Testis (tissue), 3 donors: ENCODE data around the gene KLHL2. TPM values are rescaled to one million over a fixed set of nuclear protein-coding genes. Genes with fewer than 3 reads are reported as not detected.
"Not testable (repeated sequence)": the region's sequence is repeated elsewhere in the genome, so short reads cannot be mapped to it uniquely, and the experiment has no call there.

Experiments
- DNase-seq: peaks from one replicate; pipeline ENCODE4 v3.0.0-alpha.2; 2019
- H3K27ac ChIP-seq, 2 donors: fragments of 200-600 bp; sonication (generic); one replicate each; pipeline ENCODE4 v1.5.1; 2019
- H3K27me3 ChIP-seq: fragments of 200-600 bp; sonication (generic); one replicate; pipeline ENCODE4 v1.5.1; 2019
- H3K36me3 ChIP-seq: fragments of 200-600 bp; sonication (generic); one replicate; pipeline ENCODE4 v1.5.1; 2017; ENCODE audit warnings: low read depth; ENCODE audit errors: missing control alignments
- H3K4me1 ChIP-seq: fragments of 200-600 bp; sonication (generic); one replicate; pipeline ENCODE4 v1.5.1; 2019
- H3K4me3 ChIP-seq, 2 donors: fragments of 200-600 bp; sonication (generic); one replicate each; pipeline ENCODE4 v1.5.1; 2017 to 2019
- H3K9me3 ChIP-seq: fragments of 200-600 bp; sonication (generic); one replicate; pipeline ENCODE4 v1.5.1; 2017
- CTCF ChIP-seq, 3 experiments: fragments of 450-650 bp in 2 of 3; fragments of 200-600 bp in 1 of 3; sonication (generic) in 1 of 3; IDR thresholded peaks; one replicate each; pipeline ENCODE4 v1.5.1; 2016 to 2019; ENCODE audit warnings: antibody characterized with exemption in 3 of 3, mild to moderate bottlenecking in 2 of 3, moderate library complexity in 1 of 3
- POLR2A ChIP-seq: fragments of 450-650 bp; IDR thresholded peaks from one replicate; pipeline ENCODE4 v1.6.1; 2017; ENCODE audit warnings: antibody characterized with exemption, mild to moderate bottlenecking, moderate library complexity
- WGBS, 2 donors: methylation state at CpG; one replicate each; pipeline ENCODE4 v1.1.5; 2018; 5-methylcytosine and 5-hydroxymethylcytosine counted together
- intact Hi-C: fragments of 100-400 bp; cut with DNase I; formaldehyde crosslinking; loops from one replicate; pipeline ENCODE4 v1.15.1; 2023; ENCODE audit warnings: low total_unique reads
- polyA plus RNA-seq: library from polyadenylated mRNA; stranded (reverse); fragments of 350-450 nt; fragmentation: Illumina TruSeq; extraction: RNeasy Lipid Tissue Mini Kit (QIAGEN cat#74804); gene quantifications from one replicate; pipeline ENCODE4 v1.2.3, GENCODE V29; 2014; ENCODE audit warnings: low read depth, low replicate concordance; ENCODE audit not compliant: insufficient read depth
- total RNA-seq, 2 donors: library from RNA; depleted of rRNA; stranded (reverse); fragments of >200 nt; gene quantifications; one replicate each; pipeline ENCODE4 v1.2.3, GENCODE V29; 2016

Gene KLHL2
- total and polyA plus RNA-seq, 3 donors from 2014 or later: 14.7 to 26.7 (median 20.9) TPM

GRCh38 chr4:165284697-165285096 lies 77.3 kb downstream of the KLHL2 start:
- 91 to 99% methylated on average over 3 of the region's 3 CpGs for WGBS, 2 donors
- H3K27me3 ChIP-seq, DNase-seq, H3K4me1 ChIP-seq, intact Hi-C loops, H3K4me3 ChIP-seq, H3K36me3 ChIP-seq, H3K9me3 ChIP-seq, H3K27ac ChIP-seq: not testable (repeated sequence)

- WGBS, 2 donors: 77 to 90% methylated on average over 4 of the region's 4 CpGs
Measured at GRCh38 chr4:165286619-165287340, 79.4 kb downstream of the KLHL2 start.

GRCh38 chr4:165288226-165288625 lies 80.9 kb downstream of the KLHL2 start:
- Histone ChIP-seq H3K4me1 (no peaks in the 10 kb centered on the region), H3K4me3 (no peak overlapping the region), H3K27me3 (no peaks in the 10 kb centered on the region), H3K36me3 (no peaks in the 10 kb centered on the region), H3K9me3 (no peaks in the 10 kb centered on the region), H3K27ac (no peak overlapping the region)
- 74 to 78% methylated on average over 3 of the region's 3 CpGs for WGBS, 2 donors
- intact Hi-C loops: no loop called here
- TF ChIP-seq CTCF (IDR thresholded peaks at IDR 0.05) (no peak), POLR2A (no peak)
- no peak for DNase-seq

More at GRCh38 chr4:165286619-165287340, 79.4 kb downstream of the KLHL2 start:
- H3K27ac ChIP-seq, H3K27me3 ChIP-seq, intact Hi-C loops, H3K36me3 ChIP-seq, H3K4me1 ChIP-seq, H3K4me3 ChIP-seq, DNase-seq, H3K9me3 ChIP-seq: not testable (repeated sequence)

- no peak overlapping the region for H3K27ac ChIP-seq
- no peaks in the 10 kb centered on the region for H3K4me1 ChIP-seq
- no peak for DNase-seq
- intact Hi-C loops: no loop called here
- H3K27me3 ChIP-seq: no peaks in the 10 kb centered on the region
- H3K9me3 ChIP-seq: no peaks in the 10 kb centered on the region
- TF ChIP-seq CTCF (IDR thresholded peaks at IDR 0.05): no peak
- TF ChIP-seq POLR2A: no peak
- H3K4me3 ChIP-seq: no peak overlapping the region
- H3K36me3 ChIP-seq: no peaks in the 10 kb centered on the region
Measured at GRCh38 chr4:165288639-165289422, 81.5 kb downstream of the KLHL2 start.

GRCh38 chr4:165289423-165289785 lies 82.0 kb downstream of the KLHL2 start:
- Histone ChIP-seq H3K4me3 (no peak overlapping the region), H3K27me3 (no peaks in the 10 kb centered on the region), H3K9me3 (no peaks in the 10 kb centered on the region), H3K4me1 (no peaks in the 10 kb centered on the region), H3K36me3 (no peaks in the 10 kb centered on the region), H3K27ac (no peak overlapping the region)
- TF ChIP-seq POLR2A (no peak), CTCF (IDR thresholded peaks at IDR 0.05) (no peak)
- intact Hi-C loops: no loop called here
- no peak for DNase-seq
